ENCODE measurements around the gene RNASEH2A.

- TF ChIP-seq CTCF (conservative IDR thresholded peaks at IDR 0.05; ENCODE audit: low read depth, low read length) (no peak), BHLHE40 (IDR thresholded peaks at IDR 0.05; ENCODE audit: low read depth, low read length) (no peak), RFX5 (IDR thresholded peaks at IDR 0.05; ENCODE audit: low read depth, low read length) (no peak), POLR2A (IDR thresholded peaks at IDR 0.05; ENCODE audit: low read depth, low read length) (no peak), ELK1 (IDR thresholded peaks at IDR 0.05; ENCODE audit: borderline replicate concordance, low read depth, low read length) (no peak), SMC3 (IDR thresholded peaks at IDR 0.05; ENCODE audit: low read depth, low read length) (no peak), MXI1 (IDR thresholded peaks at IDR 0.05; ENCODE audit: borderline replicate concordance, low read depth, low read length) (no peak), MAFK (IDR thresholded peaks at IDR 0.05; ENCODE audit: low read depth, low read length) (no peak), MAZ (IDR thresholded peaks at IDR 0.05; ENCODE audit: borderline replicate concordance, low read depth, low read length) (no peak), RCOR1 (IDR thresholded peaks at IDR 0.05; ENCODE audit: insufficient replicate concordance, low read length) (no peak), CEBPB (IDR thresholded peaks at IDR 0.05; ENCODE audit: low read depth, low read length) (no peak), RAD21 (IDR thresholded peaks at IDR 0.05; ENCODE audit: low read length) (no peak), CHD1 (IDR thresholded peaks at IDR 0.05; ENCODE audit: low read depth, low read length) (no peak)
- TF ChIP-seq, protein P1, sequence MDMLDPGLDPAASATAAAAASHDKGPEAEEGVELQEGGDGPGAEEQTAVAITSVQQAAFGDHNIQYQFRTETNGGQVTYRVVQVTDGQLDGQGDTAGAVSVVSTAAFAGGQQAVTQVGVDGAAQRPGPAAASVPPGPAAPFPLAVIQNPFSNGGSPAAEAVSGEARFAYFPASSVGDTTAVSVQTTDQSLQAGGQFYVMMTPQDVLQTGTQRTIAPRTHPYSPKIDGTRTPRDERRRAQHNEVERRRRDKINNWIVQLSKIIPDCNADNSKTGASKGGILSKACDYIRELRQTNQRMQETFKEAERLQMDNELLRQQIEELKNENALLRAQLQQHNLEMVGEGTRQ (IDR thresholded peaks at IDR 0.05; ENCODE audit: low read depth, low read length): no peak
These were observed 36.9 kb downstream of the RNASEH2A start for GRCh38 chr19:12843328-12843727.
